HepG2 (cell line): ENCODE results near the gene IRX3.

ENCODE experiments used
- BRCA1 ChIP-seq: sonication (generic); formaldehyde crosslinking; IDR thresholded peaks from 2 replicates; pipeline ENCODE4 v1.4.0; 2020; ENCODE audit warnings: missing genetic modification reagents
- CBX5 ChIP-seq: sonication (generic); formaldehyde crosslinking; IDR thresholded peaks from 2 replicates; pipeline ENCODE4 v1.4.0; 2020; ENCODE audit warnings: missing genetic modification reagents, borderline replicate concordance
- NCOA1 ChIP-seq: sonication (generic); formaldehyde crosslinking; IDR thresholded peaks from 2 replicates; pipeline ENCODE4 v1.9.0; 2021; ENCODE audit warnings: missing genetic modification reagents
- RFX5 ChIP-seq: IDR thresholded peaks from 2 replicates; pipeline ENCODE4 v1.6.1; 2011; ENCODE audit warnings: low read depth, low read length, improper control_type of control experiment
- SALL2 ChIP-seq: sonication (generic); formaldehyde crosslinking; IDR thresholded peaks from 2 replicates; pipeline ENCODE4 v1.8.1; 2023; ENCODE audit warnings: mild to moderate bottlenecking, missing genetic modification reagents, inconsistent platforms
- SMARCC2 ChIP-seq: fragments of 450-650 bp; IDR thresholded peaks from 2 replicates; pipeline ENCODE4 v1.6.1; 2017; ENCODE audit warnings: antibody characterized with exemption, mild to moderate bottlenecking
- SMYD3 ChIP-seq: sonication (generic); formaldehyde crosslinking; IDR thresholded peaks from 2 replicates; pipeline ENCODE4 v1.8.1; 2023; ENCODE audit warnings: mild to moderate bottlenecking, missing genetic modification reagents
- TF ChIP-seq, protein P1 (sequence below), 2 experiments: IDR thresholded peaks; 2 replicates each; pipeline ENCODE4 v1.6.1; 2011 to 2012; ENCODE audit warnings: low read length in 2 of 2, borderline replicate concordance in 1 of 2, low read depth in 1 of 2, mild to moderate bottlenecking in 1 of 2, moderate library complexity in 1 of 2
- TF ChIP-seq, protein P2 (sequence below): sonication (generic); formaldehyde crosslinking; IDR thresholded peaks from 2 replicates; pipeline ENCODE4 v1.5.0; 2020; ENCODE audit warnings: mild to moderate bottlenecking, missing genetic modification reagents
- TF ChIP-seq, protein P3 (sequence below): sonication (generic); formaldehyde crosslinking; conservative IDR thresholded peaks from 2 replicates; pipeline ENCODE4 v1.8.0; 2022; ENCODE audit warnings: missing genetic modification reagents

DNA sequence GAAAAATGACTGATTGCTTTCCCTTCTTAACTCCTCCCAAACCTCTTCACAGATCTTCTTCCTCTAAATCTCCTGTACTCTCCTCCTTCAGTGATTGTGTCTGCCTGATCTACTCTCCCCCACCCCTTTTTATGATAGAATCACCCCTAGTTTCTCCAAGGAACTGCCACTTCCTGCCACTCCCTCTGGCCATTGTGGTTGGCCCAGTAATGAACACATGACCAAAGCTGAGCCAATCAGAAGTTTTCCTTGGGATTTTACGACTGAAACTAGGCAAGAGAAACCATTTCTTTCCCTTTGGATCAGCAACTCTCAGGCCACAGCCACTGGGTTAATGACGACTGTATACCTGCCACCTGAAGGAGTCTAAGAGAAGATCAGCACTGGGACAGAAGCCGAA, 15.9 kb downstream of the IRX3 start:
- TF ChIP-seq BRCA1 (CRISPR knock-in tag), result no peak
- TF ChIP-seq, protein P1, sequence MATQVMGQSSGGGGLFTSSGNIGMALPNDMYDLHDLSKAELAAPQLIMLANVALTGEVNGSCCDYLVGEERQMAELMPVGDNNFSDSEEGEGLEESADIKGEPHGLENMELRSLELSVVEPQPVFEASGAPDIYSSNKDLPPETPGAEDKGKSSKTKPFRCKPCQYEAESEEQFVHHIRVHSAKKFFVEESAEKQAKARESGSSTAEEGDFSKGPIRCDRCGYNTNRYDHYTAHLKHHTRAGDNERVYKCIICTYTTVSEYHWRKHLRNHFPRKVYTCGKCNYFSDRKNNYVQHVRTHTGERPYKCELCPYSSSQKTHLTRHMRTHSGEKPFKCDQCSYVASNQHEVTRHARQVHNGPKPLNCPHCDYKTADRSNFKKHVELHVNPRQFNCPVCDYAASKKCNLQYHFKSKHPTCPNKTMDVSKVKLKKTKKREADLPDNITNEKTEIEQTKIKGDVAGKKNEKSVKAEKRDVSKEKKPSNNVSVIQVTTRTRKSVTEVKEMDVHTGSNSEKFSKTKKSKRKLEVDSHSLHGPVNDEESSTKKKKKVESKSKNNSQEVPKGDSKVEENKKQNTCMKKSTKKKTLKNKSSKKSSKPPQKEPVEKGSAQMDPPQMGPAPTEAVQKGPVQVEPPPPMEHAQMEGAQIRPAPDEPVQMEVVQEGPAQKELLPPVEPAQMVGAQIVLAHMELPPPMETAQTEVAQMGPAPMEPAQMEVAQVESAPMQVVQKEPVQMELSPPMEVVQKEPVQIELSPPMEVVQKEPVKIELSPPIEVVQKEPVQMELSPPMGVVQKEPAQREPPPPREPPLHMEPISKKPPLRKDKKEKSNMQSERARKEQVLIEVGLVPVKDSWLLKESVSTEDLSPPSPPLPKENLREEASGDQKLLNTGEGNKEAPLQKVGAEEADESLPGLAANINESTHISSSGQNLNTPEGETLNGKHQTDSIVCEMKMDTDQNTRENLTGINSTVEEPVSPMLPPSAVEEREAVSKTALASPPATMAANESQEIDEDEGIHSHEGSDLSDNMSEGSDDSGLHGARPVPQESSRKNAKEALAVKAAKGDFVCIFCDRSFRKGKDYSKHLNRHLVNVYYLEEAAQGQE (IDR thresholded peaks at IDR 0.05; ENCODE audit: borderline replicate concordance in 1 of 2, low read depth in 1 of 2, low read length in 2 of 2), result no peak
- no peak for TF ChIP-seq SMYD3 (CRISPR knock-in tag)
- TF ChIP-seq CBX5 (CRISPR knock-in tag), result no peak
- TF ChIP-seq NCOA1 (CRISPR knock-in tag), result no peak
- TF ChIP-seq, protein P2, sequence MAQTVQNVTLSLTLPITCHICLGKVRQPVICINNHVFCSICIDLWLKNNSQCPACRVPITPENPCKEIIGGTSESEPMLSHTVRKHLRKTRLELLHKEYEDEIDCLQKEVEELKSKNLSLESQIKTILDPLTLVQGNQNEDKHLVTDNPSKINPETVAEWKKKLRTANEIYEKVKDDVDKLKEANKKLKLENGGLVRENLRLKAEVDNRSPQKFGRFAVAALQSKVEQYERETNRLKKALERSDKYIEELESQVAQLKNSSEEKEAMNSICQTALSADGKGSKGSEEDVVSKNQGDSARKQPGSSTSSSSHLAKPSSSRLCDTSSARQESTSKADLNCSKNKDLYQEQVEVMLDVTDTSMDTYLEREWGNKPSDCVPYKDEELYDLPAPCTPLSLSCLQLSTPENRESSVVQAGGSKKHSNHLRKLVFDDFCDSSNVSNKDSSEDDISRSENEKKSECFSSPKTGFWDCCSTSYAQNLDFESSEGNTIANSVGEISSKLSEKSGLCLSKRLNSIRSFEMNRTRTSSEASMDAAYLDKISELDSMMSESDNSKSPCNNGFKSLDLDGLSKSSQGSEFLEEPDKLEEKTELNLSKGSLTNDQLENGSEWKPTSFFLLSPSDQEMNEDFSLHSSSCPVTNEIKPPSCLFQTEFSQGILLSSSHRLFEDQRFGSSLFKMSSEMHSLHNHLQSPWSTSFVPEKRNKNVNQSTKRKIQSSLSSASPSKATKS (CRISPR knock-in tag), result no peak
- no peak for TF ChIP-seq SALL2 (CRISPR knock-in tag)
- no peak for TF ChIP-seq RFX5
- TF ChIP-seq, protein P3, sequence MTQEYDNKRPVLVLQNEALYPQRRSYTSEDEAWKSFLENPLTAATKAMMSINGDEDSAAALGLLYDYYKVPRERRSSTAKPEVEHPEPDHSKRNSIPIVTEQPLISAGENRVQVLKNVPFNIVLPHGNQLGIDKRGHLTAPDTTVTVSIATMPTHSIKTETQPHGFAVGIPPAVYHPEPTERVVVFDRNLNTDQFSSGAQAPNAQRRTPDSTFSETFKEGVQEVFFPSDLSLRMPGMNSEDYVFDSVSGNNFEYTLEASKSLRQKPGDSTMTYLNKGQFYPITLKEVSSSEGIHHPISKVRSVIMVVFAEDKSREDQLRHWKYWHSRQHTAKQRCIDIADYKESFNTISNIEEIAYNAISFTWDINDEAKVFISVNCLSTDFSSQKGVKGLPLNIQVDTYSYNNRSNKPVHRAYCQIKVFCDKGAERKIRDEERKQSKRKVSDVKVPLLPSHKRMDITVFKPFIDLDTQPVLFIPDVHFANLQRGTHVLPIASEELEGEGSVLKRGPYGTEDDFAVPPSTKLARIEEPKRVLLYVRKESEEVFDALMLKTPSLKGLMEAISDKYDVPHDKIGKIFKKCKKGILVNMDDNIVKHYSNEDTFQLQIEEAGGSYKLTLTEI, result no peak
- TF ChIP-seq SMARCC2, result no peak
